GM12872 (cell line): ENCODE measurements around the gene RHOT1.

Experiments
- CTCF ChIP-seq: IDR thresholded peaks from 3 replicates; pipeline ENCODE4 v1.5.1; 2011; ENCODE audit warnings: low read depth, mild to moderate bottlenecking, low read length, moderate library complexity; ENCODE audit not compliant: insufficient read depth

The RHOT1 gene

DNA sequence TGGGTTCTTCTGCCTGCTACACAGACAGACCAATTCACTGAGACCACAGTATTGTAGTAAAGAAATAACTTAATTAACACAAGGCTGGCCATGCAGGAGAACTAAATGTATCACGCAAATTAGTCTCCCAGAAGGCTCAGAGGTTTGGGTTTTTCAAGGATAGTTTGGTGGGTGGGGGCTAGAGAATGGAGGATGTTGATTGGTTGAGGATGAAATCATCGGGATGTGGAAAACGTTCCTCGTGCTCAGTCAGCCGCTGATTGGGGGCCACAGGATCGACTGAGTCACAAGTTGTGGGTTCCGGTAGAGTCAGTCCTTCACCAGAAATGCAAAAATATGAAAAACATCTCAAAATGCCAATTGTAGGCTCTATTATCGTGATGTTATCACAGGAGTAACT, 18.7 kb downstream of the RHOT1 start:
- no peak for TF ChIP-seq CTCF

DNA sequence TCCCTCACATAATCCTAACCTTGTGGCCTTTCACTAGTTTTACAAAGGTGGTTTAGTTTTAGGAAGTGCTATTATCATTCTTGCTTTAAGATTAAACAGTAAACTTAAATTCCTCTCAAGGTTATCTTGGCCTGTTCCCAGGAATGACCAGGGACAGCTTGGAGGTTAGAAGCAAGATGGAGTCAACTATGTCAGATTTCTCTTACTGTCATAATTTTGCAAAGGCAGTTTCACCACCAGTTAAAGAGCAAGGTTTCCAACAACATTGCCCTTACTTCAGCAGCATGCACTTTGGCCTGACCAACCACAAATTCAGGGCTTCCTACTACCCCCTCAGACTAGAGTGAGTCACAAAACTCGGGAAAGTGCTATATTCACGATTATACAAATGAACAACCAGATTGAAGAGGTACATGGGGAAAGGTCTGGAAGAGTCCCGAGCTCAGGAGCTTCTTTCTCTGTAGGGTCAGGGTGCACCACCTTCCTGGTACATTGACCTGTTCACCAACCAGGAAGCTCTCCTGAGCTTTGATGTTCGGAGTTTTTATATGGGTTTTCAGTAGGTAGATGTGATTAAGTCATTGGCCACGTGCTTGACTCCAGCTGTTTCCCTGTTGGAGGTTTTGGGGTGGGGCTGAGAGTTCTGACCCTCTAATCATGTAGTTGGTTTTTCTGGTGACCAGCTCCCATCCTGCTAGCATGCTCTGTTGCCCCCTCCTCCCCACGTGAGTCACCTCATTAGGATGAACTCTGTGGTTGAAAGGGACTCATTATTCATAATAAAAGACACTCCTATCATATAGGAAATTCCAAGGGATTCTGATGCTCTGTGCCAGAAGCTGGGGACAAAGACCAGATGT, 19.4 kb downstream of the RHOT1 start:
- no peak for TF ChIP-seq CTCF

DNA sequence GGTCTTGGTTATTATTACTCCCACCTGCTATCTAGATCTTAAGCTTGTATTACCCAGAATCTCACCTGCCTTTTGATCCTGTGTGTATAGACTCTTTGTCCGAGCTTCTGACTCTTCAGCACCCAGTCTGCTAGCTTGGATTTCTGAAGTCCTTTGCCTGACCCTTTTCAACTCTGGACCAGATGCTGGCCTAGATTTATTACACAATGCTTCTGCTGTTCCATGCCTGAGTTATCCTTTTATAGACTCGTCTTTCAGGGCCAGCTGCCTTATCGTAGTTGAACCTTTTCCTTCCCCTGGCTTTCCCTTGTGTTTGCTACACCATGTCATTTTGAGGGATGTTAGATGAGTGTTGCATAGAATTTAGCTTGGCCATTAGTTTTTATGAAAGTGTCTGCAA, 32.6 kb downstream of the RHOT1 start:
- no peak for TF ChIP-seq CTCF

GRCh38 chr17:32185875-32186274, 43.6 kb downstream of the RHOT1 start:
- TF ChIP-seq CTCF = no peak

- TF ChIP-seq CTCF = no peak
Measured at GRCh38 chr17:32187271-32187670, 45.0 kb downstream of the RHOT1 start.

- TF ChIP-seq CTCF = no peak
Measured at GRCh38 chr17:32189343-32189742, 47.0 kb downstream of the RHOT1 start.

DNA sequence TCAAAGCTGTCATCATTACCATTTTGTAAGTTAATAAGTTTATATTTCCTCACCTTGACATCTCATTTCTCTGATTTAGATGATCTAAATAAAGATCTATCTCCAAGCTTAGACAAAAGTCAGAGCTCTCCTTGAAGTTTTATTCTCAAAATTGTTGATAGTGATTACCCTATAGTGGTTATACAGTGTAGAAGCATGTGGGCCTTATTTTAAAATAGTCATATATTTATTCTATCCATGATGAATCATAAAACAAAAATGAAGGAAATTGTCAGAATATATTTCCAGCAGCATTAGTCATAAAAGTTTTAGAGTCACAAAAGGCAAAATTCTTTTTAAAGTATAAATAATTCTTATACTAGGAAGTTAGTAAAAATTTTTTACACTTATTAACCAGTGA, 49.0 kb downstream of the RHOT1 start:
- TF ChIP-seq CTCF = no peak
